Measurements from ENCODE around the gene IGF2BP2. TPM values are rescaled to one million over a fixed set of nuclear protein-coding genes. Genes with fewer than 3 reads are reported as not detected.
A peak's percentile ranks its signal among the peaks of the same experiment; 100 is the strongest.

Gene IGF2BP2
- total and polyA plus RNA-seq, 9 of the 15 experiments (the other 6 are each of a cell fraction or from before 2014, with no cell fraction given): 3.2 to 59.6 (median 30.5) TPM

DNA sequence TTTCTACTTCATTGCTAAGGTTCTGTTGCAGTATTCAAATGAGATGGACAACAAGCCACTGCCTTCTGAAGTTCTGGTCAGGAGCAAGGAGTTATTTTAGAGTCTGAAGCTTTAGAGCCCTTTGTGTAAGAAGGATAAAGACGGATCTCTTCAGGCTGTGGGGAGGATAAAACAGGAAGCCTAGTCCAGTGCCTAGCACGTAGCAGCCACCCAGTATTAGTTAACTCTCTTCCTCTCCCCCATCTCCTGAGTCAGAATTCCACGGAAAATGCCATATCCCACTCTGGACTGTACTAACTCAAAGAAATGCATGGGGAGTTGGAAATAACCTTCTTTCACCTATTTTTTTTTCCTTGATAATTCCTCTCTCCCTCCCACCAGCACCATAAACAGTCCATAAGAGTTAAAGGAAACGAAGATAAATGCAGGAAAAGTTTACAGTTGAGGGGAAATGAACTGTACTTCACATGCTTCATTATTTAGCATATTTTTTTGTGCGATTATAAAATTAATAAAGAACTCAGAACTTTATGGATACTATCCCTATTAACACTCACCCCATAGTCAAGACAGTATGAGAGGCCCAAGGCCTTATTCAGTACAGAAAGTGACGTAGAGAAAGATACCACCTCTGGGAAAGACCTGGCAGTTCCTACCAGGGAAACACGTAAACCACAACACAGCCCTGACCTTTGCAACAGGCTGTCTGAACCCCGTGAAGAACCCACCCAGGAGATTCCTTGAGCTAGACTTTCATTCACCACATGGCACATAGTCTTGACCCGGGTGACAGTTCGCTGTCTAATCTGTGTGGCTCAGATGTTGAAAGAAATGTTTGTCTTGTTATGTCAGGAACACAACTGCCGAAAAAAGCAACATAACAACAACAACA, 9.2 kb downstream of the IGF2BP2 start (continued):
- TF ChIP-seq, protein P1, sequence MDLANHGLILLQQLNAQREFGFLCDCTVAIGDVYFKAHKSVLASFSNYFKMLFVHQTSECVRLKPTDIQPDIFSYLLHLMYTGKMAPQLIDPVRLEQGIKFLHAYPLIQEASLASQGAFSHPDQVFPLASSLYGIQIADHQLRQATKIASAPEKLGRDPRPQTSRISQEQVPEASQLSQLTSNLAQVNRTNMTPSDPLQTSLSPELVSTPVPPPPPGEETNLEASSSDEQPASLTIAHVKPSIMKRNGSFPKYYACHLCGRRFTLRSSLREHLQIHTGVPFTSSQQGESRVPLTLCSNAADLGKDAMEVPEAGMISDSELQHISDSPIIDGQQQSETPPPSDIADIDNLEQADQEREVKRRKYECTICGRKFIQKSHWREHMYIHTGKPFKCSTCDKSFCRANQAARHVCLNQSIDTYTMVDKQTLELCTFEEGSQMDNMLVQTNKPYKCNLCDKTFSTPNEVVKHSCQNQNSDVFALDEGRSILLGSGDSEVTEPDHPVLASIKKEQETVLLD (IDR thresholded peaks at IDR 0.05): no peak
- TF ChIP-seq TCF3 (CRISPR knock-in tag; IDR thresholded peaks at IDR 0.05): peak; percentile 65
- TF ChIP-seq, protein P2, sequence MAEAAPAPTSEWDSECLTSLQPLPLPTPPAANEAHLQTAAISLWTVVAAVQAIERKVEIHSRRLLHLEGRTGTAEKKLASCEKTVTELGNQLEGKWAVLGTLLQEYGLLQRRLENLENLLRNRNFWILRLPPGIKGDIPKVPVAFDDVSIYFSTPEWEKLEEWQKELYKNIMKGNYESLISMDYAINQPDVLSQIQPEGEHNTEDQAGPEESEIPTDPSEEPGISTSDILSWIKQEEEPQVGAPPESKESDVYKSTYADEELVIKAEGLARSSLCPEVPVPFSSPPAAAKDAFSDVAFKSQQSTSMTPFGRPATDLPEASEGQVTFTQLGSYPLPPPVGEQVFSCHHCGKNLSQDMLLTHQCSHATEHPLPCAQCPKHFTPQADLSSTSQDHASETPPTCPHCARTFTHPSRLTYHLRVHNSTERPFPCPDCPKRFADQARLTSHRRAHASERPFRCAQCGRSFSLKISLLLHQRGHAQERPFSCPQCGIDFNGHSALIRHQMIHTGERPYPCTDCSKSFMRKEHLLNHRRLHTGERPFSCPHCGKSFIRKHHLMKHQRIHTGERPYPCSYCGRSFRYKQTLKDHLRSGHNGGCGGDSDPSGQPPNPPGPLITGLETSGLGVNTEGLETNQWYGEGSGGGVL (CRISPR knock-in tag; IDR thresholded peaks at IDR 0.05): no peak
- TF ChIP-seq ZBTB1 (CRISPR knock-in tag; IDR thresholded peaks at IDR 0.05; ENCODE audit: borderline replicate concordance, low read depth): no peak
- TF ChIP-seq ZNF384 (IDR thresholded peaks at IDR 0.05; ENCODE audit: low read depth, low read length): no peak
- TF ChIP-seq HCFC1 (IDR thresholded peaks at IDR 0.05; ENCODE audit: low read depth, low read length): no peak
- peak in 1 of 2 experiments; percentile 76; a peak in 3 of 4 replicates for TF ChIP-seq HDAC1 (IDR thresholded peaks at IDR 0.05)
- TF ChIP-seq IFI16 (CRISPR knock-in tag; IDR thresholded peaks at IDR 0.05): no peak
- TF ChIP-seq NEUROD1 (IDR thresholded peaks at IDR 0.05; ENCODE audit: borderline replicate concordance, low read depth, low read length, partially characterized antibody): no peak
- no peak for TF ChIP-seq TARDBP (IDR thresholded peaks at IDR 0.05)
- 0 out of 2 replicates have a peak, but pooled peaks have one; percentile 31 for TF ChIP-seq BACH1 (tag; IDR thresholded peaks at IDR 0.05)
- 0 out of 4 replicates have a peak, but pooled peaks of 1 of the 2 experiments have one; percentile 20 for TF ChIP-seq RCOR1 (IDR thresholded peaks at IDR 0.05; ENCODE audit: borderline replicate concordance in 1 of 2, low read depth in 2 of 2, low read length in 2 of 2)
- TF ChIP-seq MCM7 (IDR thresholded peaks at IDR 0.05): no peak
- no peak for TF ChIP-seq TBP (optimal IDR thresholded peaks at IDR 0.05; ENCODE audit: low read depth, low read length)
- no peak for TF ChIP-seq RAD51 (IDR thresholded peaks at IDR 0.05; ENCODE audit: borderline replicate concordance, low read depth)
- TF ChIP-seq ZNF224 (CRISPR knock-in tag; IDR thresholded peaks at IDR 0.05): no peak
- TF ChIP-seq XRCC4 (IDR thresholded peaks at IDR 0.05; ENCODE audit: extremely low read depth, insufficient read depth, insufficient read length): no peak
- no peak for TF ChIP-seq CTBP1 (IDR thresholded peaks at IDR 0.05; ENCODE audit: borderline replicate concordance)
- no peak for TF ChIP-seq ZNF76 (CRISPR knock-in tag; IDR thresholded peaks at IDR 0.05; ENCODE audit: borderline replicate concordance)
- TF ChIP-seq ZNF354B (CRISPR knock-in tag; IDR thresholded peaks at IDR 0.05): no peak
- no peak for TF ChIP-seq ZBTB17 (CRISPR knock-in tag; IDR thresholded peaks at IDR 0.05)
- peak; percentile 61; the same call in 1 of the 2 replicates for TF ChIP-seq HIVEP1 (CRISPR knock-in tag; IDR thresholded peaks at IDR 0.05)
- TF ChIP-seq, protein P3, sequence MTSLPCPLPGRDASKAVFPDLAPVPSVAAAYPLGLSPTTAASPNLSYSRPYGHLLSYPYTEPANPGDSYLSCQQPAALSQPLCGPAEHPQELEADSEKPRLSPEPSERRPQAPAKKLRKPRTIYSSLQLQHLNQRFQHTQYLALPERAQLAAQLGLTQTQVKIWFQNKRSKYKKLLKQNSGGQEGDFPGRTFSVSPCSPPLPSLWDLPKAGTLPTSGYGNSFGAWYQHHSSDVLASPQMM (CRISPR knock-in tag; IDR thresholded peaks at IDR 0.05): no peak
- TF ChIP-seq TRIM28 (IDR thresholded peaks at IDR 0.05): no peak
- no peak for TF ChIP-seq ZNF146 (CRISPR knock-in tag; IDR thresholded peaks at IDR 0.05; ENCODE audit: unreplicated experiment)
- TF ChIP-seq ZNF24 (IDR thresholded peaks at IDR 0.05): no peak
- peak; percentile 53; the same call in 1 of the 2 replicates for TF ChIP-seq TEAD4 (IDR thresholded peaks at IDR 0.05; ENCODE audit: low read length)
- no peak for TF ChIP-seq TEAD4 (CRISPR knock-in tag; IDR thresholded peaks at IDR 0.05; ENCODE audit: borderline replicate concordance)
